GM23248 (cell line): ENCODE data around the gene PIBF1.

Source experiments
- EZH2 ChIP-seq: fragments of 200-600 bp; sonication (generic); IDR thresholded peaks from 2 replicates; pipeline ENCODE4 v1.6.1; 2018; ENCODE audit warnings: antibody characterized with exemption, mild to moderate bottlenecking; ENCODE audit not compliant: insufficient read depth, poor library complexity, severe bottlenecking
- EZH2phosphoT487 ChIP-seq: fragments of 200-600 bp; sonication (generic); IDR thresholded peaks from 2 replicates; pipeline ENCODE4 v1.6.1; 2018; ENCODE audit warnings: antibody characterized with exemption, moderate library complexity, mild to moderate bottlenecking, low read depth; ENCODE audit not compliant: insufficient read depth

DNA sequence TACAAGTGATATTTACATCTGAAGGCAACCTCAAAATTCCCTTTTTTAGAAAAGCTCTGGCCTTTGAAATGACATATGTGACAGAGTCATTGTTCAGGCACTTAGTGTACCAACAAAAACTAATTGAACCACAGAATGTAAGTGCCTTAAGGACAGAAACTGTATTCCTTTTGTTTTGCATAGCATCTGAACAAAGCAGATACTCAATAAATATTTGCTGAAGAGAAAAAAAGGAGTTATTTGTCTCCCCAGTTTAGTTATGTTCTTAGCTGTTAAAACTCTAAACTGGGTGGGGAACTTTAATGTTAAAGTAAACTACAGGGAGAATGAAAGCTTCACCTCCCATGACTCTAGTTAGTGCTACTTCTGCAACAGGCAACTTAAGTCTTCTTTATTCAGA, 220.0 kb downstream of the PIBF1 start:
- TF ChIP-seq EZH2 (no peak), EZH2phosphoT487 (no peak)
